ENCODE measurements around the gene CCDC102A. TPM values are rescaled to one million over a fixed set of nuclear protein-coding genes. Genes with fewer than 3 reads are reported as not detected.

The CCDC102A gene
- total and polyA plus RNA-seq, 9 of the 15 experiments (the other 6 are each of a cell fraction or from before 2014, with no cell fraction given), result 0.03 to 4.9 (median 1.4) TPM

DNA sequence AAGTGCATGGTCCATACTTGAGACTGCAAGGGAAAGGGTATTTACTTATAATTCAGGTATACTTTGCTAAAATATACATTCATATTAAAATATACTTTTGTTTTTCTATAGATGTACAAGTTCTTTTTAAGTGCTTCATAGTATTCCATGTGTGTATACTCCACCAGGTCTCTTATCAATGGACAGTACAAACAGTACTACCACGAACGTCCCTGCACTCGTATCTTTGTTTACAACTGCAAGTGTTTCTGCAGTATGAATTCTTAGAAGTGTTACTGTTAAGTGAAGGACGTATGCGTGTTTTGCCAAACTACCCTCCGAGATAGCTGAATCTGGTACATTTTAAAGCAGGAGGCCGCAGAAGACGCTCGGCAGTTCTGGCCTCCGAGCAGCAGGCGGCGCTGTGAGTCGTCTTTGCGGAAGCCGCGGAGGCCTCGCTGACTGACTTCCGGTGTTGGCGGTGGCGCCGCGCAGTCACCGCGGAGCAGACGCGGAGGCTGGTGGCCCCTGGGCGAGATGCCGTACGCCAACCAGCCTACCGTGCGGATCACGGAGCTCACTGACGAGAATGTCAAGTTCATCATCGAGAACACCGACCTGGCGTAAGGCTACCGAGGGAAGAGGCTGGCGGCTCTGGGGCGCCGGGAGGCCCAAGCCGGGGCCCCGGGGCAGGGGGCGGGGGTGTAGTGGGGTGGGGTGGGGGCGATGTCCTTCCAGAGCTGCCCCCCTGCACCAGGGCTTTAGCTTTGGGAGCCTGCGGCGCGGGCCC is 74.0 kb downstream of the CCDC102A start, which contains the start of gene POLR2C (continued):
- no peak for TF ChIP-seq ZNF586 (CRISPR knock-in tag; conservative IDR thresholded peaks at IDR 0.05)
- TF ChIP-seq SUPT5H (IDR thresholded peaks at IDR 0.05), result peak; percentile 97
- no peak for TF ChIP-seq BCOR (IDR thresholded peaks at IDR 0.05)
- no peak for TF ChIP-seq MEF2A (IDR thresholded peaks at IDR 0.05; ENCODE audit: control insufficient read depth, low read depth, low read length)
- no peak for TF ChIP-seq ZNF282 (CRISPR knock-in tag; IDR thresholded peaks at IDR 0.05)
- TF ChIP-seq CUX1 (CRISPR knock-in tag; IDR thresholded peaks at IDR 0.05), result no peak
- no peak for TF ChIP-seq HINFP (tag; conservative IDR thresholded peaks at IDR 0.05; ENCODE audit: low read depth)
- no peak for TF ChIP-seq ZNF699 (CRISPR knock-in tag; IDR thresholded peaks at IDR 0.05; ENCODE audit: insufficient replicate concordance)
- 0 out of 2 replicates have a peak, but pooled peaks have one; percentile 53 for TF ChIP-seq ERF (CRISPR knock-in tag; IDR thresholded peaks at IDR 0.05)
- TF ChIP-seq FOXK1 (CRISPR knock-in tag; IDR thresholded peaks at IDR 0.05; ENCODE audit: borderline replicate concordance), result peak; percentile 14; the same call in 1 of the 2 replicates
- TF ChIP-seq ID3 (CRISPR knock-in tag; IDR thresholded peaks at IDR 0.05), result no peak
- TF ChIP-seq ID3 (tag; IDR thresholded peaks at IDR 0.05), result no peak; the same call in 1 of the 2 replicates
- TF ChIP-seq, protein P1, sequence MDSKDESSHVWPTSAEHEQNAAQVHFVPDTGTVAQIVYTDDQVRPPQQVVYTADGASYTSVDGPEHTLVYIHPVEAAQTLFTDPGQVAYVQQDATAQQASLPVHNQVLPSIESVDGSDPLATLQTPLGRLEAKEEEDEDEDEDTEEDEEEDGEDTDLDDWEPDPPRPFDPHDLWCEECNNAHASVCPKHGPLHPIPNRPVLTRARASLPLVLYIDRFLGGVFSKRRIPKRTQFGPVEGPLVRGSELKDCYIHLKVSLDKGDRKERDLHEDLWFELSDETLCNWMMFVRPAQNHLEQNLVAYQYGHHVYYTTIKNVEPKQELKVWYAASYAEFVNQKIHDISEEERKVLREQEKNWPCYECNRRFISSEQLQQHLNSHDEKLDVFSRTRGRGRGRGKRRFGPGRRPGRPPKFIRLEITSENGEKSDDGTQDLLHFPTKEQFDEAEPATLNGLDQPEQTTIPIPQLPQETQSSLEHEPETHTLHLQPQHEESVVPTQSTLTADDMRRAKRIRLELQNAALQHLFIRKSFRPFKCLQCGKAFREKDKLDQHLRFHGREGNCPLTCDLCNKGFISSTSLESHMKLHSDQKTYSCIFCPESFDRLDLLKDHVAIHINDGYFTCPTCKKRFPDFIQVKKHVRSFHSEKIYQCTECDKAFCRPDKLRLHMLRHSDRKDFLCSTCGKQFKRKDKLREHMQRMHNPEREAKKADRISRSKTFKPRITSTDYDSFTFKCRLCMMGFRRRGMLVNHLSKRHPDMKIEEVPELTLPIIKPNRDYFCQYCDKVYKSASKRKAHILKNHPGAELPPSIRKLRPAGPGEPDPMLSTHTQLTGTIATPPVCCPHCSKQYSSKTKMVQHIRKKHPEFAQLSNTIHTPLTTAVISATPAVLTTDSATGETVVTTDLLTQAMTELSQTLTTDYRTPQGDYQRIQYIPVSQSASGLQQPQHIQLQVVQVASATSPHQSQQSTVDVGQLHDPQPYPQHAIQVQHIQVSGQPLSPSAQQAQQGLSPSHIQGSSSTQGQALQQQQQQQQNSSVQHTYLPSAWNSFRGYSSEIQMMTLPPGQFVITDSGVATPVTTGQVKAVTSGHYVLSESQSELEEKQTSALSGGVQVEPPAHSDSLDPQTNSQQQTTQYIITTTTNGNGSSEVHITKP (IDR thresholded peaks at IDR 0.05; ENCODE audit: partially characterized antibody), result no peak
- TF ChIP-seq POLR3A (IDR thresholded peaks at IDR 0.05; ENCODE audit: borderline replicate concordance, extremely low read depth, insufficient read depth, insufficient read length), result no peak
- TF ChIP-seq LCOR (CRISPR knock-in tag; IDR thresholded peaks at IDR 0.05), result peak; percentile 81
- no peak for TF ChIP-seq THRAP3 (IDR thresholded peaks at IDR 0.05; ENCODE audit: borderline replicate concordance)
- no peak for TF ChIP-seq ZNF79 (CRISPR knock-in tag; IDR thresholded peaks at IDR 0.05; ENCODE audit: low read depth)

Data from K562 (cell line).